Body of pancreas (tissue), 4 donors: Measurements from ENCODE around the gene HRH1.

Experiments
- CTCF ChIP-seq, 7 experiments: fragments of 450-650 bp in 4 of 7; fragments of 200-600 bp in 3 of 7; sonication (generic) in 3 of 7; IDR thresholded peaks; one replicate each; pipeline ENCODE4 v1.5.1; 2016 to 2019; ENCODE audit warnings: antibody characterized with exemption in 7 of 7
- POLR2A ChIP-seq, 3 donors: fragments of 450-650 bp; IDR thresholded peaks; one replicate each; pipeline ENCODE4 v1.6.1; 2016; ENCODE audit warnings: antibody characterized with exemption in 3 of 3, mild to moderate bottlenecking in 2 of 3

GRCh38 chr3:11247362-11247761 lies 93.1 kb downstream of the HRH1 start:
- no peak for TF ChIP-seq POLR2A (IDR thresholded peaks at IDR 0.05)
- TF ChIP-seq CTCF (IDR thresholded peaks at IDR 0.05), result no peak
